Activated B cell treated with CpG ODN at 0.5 μM for 24 hours (primary cell): Measurements from ENCODE around the gene SBK1. TPM values are rescaled to one million over a fixed set of nuclear protein-coding genes. Genes with fewer than 3 reads are reported as not detected.

Experiments used
- ATAC-seq: fragments of 200-7000 bp; cut with Tn5 transposase; one replicate; pipeline ENCODE4 v1.10.0; 2021; ENCODE audit warnings: low read depth, mild to moderate bottlenecking, moderate library complexity
- CTCF ChIA-PET: fragments of 350-600 bp; sonication (Branson Sonifier 250); formaldehyde crosslinking; loops from one replicate; lab custom pipeline; 2021; ENCODE audit warnings: antibody characterized with exemption; lab: Charles Lee
- POLR2A ChIA-PET: fragments of 350-600 bp; sonication (Branson Sonifier 250); formaldehyde crosslinking; loops from one replicate; lab custom pipeline; 2021; ENCODE audit warnings: antibody characterized with exemption; lab: Charles Lee
- DNase-seq: peaks from one replicate; pipeline ENCODE4 v3.0.0; 2022
- H3K27ac Mint-ChIP-seq: one replicate; pipeline ENCODE4 v1.8.0; 2020; ENCODE audit warnings: mixed read lengths
- H3K27me3 Mint-ChIP-seq: one replicate; pipeline ENCODE4 v1.8.0; 2021; ENCODE audit warnings: mixed read lengths
- H3K36me3 Mint-ChIP-seq: one replicate; pipeline ENCODE4 v1.8.0; 2021; ENCODE audit warnings: low read depth, mixed read lengths
- H3K4me1 Mint-ChIP-seq: one replicate; pipeline ENCODE4 v1.8.0; 2021; ENCODE audit warnings: mixed read lengths
- H3K4me3 Mint-ChIP-seq: one replicate; pipeline ENCODE4 v1.8.0; 2020; ENCODE audit warnings: mild to moderate bottlenecking, mixed read lengths
- H3K9me3 Mint-ChIP-seq: one replicate; pipeline ENCODE4 v1.8.0; 2020; ENCODE audit warnings: mixed read lengths
- CTCF ChIP-seq: fragments of 200-600 bp; IDR thresholded peaks from one replicate; pipeline ENCODE4 v1.8.0; 2022; ENCODE audit warnings: antibody characterized with exemption, mild to moderate bottlenecking
- intact Hi-C: fragments of 100-400 bp; cut with micrococcal nuclease; formaldehyde crosslinking; loops from one replicate; pipeline ENCODE4 v1.15.1; 2024
- total RNA-seq: library from RNA; stranded (reverse); gene quantifications from 2 replicates; pipeline ENCODE4 v1.2.3, GENCODE V29; 2022

SBK1 gene
- total RNA-seq, 1 donor from 2014 or later: 0.58 TPM

DNA sequence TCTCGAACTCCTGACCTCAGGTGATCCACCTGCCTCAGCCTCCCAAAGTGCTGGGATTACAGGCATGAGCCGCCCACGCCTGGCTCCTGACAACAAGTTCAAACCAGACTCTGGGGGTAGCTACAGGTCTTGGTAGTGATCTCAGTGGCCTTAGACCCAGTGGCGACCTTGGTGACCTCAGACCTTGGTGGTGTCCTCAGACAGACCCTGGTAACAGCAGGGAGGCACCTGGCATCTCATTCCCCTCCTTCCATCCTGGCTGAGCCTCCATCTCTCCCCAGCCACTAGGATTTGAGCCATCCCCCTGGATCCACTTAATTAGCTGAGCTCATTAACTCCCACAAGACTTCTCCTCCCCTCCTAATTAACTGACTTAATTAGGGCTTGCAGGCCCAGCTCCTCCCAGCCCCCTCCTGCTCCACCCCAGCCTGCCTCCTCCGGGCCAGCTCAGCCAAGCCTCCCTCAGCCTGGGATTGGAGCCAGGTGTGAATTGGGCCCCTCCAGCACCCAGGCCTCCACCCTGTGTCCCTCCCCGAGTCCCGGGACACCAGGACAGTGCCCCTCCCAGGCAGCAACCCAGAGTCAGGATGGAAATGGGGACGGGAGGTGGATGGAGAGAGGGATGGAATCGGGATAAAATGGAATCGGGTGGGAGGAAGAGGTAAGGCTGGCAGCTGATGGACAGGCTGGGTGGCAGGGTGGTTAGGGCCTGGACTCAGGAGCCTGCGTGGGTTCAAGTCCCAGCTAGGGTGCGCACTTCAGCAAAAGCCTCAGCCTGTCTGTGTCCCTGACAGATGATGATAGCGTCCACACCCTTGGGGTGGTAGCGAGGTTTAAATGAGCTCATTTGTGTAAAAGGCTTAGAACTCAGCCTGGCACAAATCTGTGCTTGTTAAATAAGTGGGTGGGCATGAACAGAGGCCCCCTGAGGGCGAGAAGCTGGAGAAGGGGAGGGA is 11.2 kb upstream of the SBK1 start:
- Mint-ChIP-seq H3K27ac (no peak overlapping the region), H3K36me3 (no peaks in the 10 kb centered on the region), H3K27me3 (peaks cover 12% of the 10 kb centered on the region), H3K9me3 (no peaks in the 10 kb centered on the region), H3K4me1 (peaks cover 8% of the 10 kb centered on the region), H3K4me3 (no peak overlapping the region)
- DNase-seq: no peak
- no peak for TF ChIP-seq CTCF
- ChIA-PET POLR2A (no interaction called here), CTCF (interaction anchor here (1.0 to 2.3 kb wide), 3 partner anchors 30 to 43 kb away, joined by 3 to 8 read pairs (median 3); no protein-coding TSS in a partner anchor)
- no peak for ATAC-seq
- intact Hi-C loops: no loop called here

DNA sequence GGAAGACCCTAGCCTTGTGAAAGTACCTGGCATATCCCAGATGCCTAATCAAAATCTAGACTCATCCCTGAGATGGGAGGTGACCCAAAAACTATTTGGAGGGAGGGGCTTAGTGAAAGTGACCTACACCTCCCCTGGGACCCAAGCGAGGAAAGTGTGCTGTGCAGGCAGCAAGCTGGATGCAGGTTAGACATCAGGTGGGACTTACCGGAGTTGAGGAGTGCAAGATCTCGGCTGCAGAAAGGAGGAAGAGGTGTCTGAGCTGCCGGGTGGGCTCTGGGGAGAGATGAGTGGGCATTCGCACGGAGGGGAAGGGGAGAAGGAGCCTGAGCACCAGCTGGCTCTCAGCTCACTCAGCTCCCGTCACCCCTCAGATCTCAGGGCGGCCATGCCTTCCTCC is 10.3 kb upstream of the SBK1 start:
- intact Hi-C loops: no loop called here
- ATAC-seq: no peak
- Mint-ChIP-seq H3K27ac (no peak overlapping the region), H3K36me3 (no peaks in the 10 kb centered on the region), H3K9me3 (no peaks in the 10 kb centered on the region), H3K4me3 (no peak overlapping the region), H3K4me1 (peaks cover 8% of the 10 kb centered on the region), H3K27me3 (peaks cover 6% of the 10 kb centered on the region)
- ChIA-PET CTCF (interaction anchor here (1.2 to 2.3 kb wide), 4 partner anchors 18 to 42 kb away, joined by 3 to 8 read pairs (median 4); no protein-coding TSS in a partner anchor), POLR2A (interaction anchor here (0.6 kb wide), 1 partner anchor 73 kb away, joined by 3 read pairs; no protein-coding TSS in a partner anchor)
- no peak for DNase-seq
- TF ChIP-seq CTCF: no peak

DNA sequence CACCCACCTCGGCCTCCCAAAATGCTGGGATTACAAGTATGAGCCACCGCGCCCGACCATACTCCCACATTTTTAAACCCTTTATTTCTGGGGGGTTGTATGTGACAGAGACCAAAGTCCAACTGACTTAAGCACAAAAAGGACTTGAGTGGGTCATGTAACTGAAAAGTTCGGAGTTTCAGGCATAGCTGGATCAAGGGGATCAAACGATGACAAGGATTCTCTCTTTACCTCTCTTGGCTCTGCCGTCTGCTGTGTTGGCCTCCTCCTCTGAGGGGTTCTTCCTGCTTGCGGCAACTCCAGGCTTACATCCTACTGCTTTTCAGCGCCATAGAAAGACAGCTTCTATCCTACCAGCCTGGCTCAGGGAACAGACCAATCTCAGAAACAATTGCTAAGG is 9.2 kb upstream of the SBK1 start:
- CTCF ChIA-PET: interaction anchor here (1.2 to 1.5 kb wide), 2 partner anchors 16 to 34 kb away, joined by 3 to 5 read pairs; no protein-coding TSS in a partner anchor

DNA sequence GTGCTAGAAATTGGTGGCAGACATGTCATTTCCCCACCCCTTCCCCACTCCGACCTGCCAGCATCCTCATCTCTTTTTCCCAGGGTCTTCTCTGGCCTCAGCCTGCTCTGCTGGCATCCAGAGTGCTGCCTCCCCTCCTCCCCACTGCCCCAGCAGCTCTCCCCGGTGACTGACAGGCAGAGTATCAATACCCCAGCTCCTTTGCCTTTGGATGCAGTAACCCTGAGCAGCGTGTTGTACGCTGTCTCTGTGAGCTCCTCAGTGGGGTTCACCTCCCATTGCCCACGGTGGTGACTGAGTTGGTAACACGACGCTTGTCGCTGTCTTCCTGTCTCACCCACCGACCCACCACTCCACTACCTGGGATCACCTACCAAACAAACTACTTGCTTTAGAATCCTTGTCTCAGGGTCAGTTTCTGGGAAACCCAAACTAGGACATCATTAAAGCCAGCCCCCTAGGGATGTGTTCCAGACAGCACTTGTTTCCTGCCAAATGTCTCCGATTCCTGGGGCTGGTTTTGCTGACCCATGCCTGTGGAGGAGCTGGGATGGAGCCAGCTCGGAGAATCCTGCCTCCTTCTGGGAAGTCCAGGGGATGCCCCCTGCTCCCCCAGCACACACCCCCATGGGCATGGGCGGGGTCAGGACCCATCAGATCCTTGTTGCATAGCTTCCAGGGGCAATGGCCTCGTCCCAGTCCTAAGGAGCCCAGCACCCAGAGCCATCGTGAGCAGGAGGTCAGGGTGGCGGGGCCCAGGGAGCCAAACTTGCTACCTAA is 8.3 kb upstream of the SBK1 start:
- ChIA-PET CTCF (interaction anchor here (1.5 kb wide), 1 partner anchor 34 kb away, joined by 5 read pairs; no protein-coding TSS in a partner anchor), POLR2A (no interaction called here)
- Mint-ChIP-seq H3K4me3 (no peak overlapping the region), H3K4me1 (no peaks in the 10 kb centered on the region), H3K27ac (no peak overlapping the region), H3K9me3 (no peaks in the 10 kb centered on the region), H3K36me3 (no peaks in the 10 kb centered on the region), H3K27me3 (no peaks in the 10 kb centered on the region)
- no peak for TF ChIP-seq CTCF
- DNase-seq (no peak), ATAC-seq (no peak)
- intact Hi-C loops: no loop called here

More for the DNA sequence above, 9.2 kb upstream of the SBK1 start:
- Mint-ChIP-seq H3K4me1 (peaks cover under 1% of the 10 kb centered on the region), H3K4me3 (no peak overlapping the region), H3K27ac (no peak overlapping the region), H3K36me3 (no peaks in the 10 kb centered on the region), H3K9me3 (no peaks in the 10 kb centered on the region), H3K27me3 (no peaks in the 10 kb centered on the region)
- POLR2A ChIA-PET: no interaction called here
- DNase-seq: no peak
- intact Hi-C loops: no loop called here
- no peak for TF ChIP-seq CTCF
- ATAC-seq: no peak
